TTC549 (cell line): ENCODE results near the gene FGR.
"Not testable (repeated sequence)": the region's sequence is repeated elsewhere in the genome, so short reads cannot be mapped to it uniquely, and the experiment has no call there.

Experiments used
- FAIRE-seq: peaks from 2 replicates; lab custom pipeline; 2012; peaks lifted over from hg19 to GRCh38; lab: Jason Lieb, UNC

Gene FGR

GRCh38 chr1:27659497-27660299, 24.7 kb upstream of the FGR start:
- FAIRE-seq, result no peak

- no peak for FAIRE-seq
Measured at GRCh38 chr1:27658951-27659496, 24.0 kb upstream of the FGR start.

GRCh38 chr1:27656157-27656893, 21.3 kb upstream of the FGR start:
- no peak for FAIRE-seq

- FAIRE-seq, result no peak
Measured at GRCh38 chr1:27655151-27655937, 20.4 kb upstream of the FGR start.

GRCh38 chr1:27652111-27652864, 17.3 kb upstream of the FGR start:
- FAIRE-seq, result no peak

- FAIRE-seq, result no peak
Measured at GRCh38 chr1:27650539-27651175, 15.7 kb upstream of the FGR start.

- FAIRE-seq, result no peak
Measured at GRCh38 chr1:27650171-27650538, 15.2 kb upstream of the FGR start.

GRCh38 chr1:27649306-27649635, 14.3 kb upstream of the FGR start:
- FAIRE-seq, result no peak

- no peak for FAIRE-seq
Measured at GRCh38 chr1:27648602-27649305, 13.8 kb upstream of the FGR start.

- FAIRE-seq, result no peak
Measured at GRCh38 chr1:27647328-27647727, 12.3 kb upstream of the FGR start.

GRCh38 chr1:27646676-27647075, 11.7 kb upstream of the FGR start:
- no peak for FAIRE-seq

- FAIRE-seq, result no peak
Measured at GRCh38 chr1:27645071-27645415, 10.1 kb upstream of the FGR start.

- FAIRE-seq, result no peak
Measured at GRCh38 chr1:27644369-27645070, 9.5 kb upstream of the FGR start.

- FAIRE-seq, result no peak
Measured at GRCh38 chr1:27643600-27644368, 8.8 kb upstream of the FGR start.

GRCh38 chr1:27640514-27640913, 5.5 kb upstream of the FGR start:
- not testable (repeated sequence) for FAIRE-seq

- FAIRE-seq, result no peak
Measured at GRCh38 chr1:27638805-27639204, 3.8 kb upstream of the FGR start.

GRCh38 chr1:27638047-27638734, 3.2 kb upstream of the FGR start:
- no peak for FAIRE-seq

- FAIRE-seq, result no peak
Measured at GRCh38 chr1:27635396-27636142, 584 bp upstream of the FGR start.
